GM19468 (cell line): Measurements from ENCODE around the gene PVRIG.
"Not testable (repeated sequence)": the region's sequence is repeated elsewhere in the genome, so short reads cannot be mapped to it uniquely, and the experiment has no call there.

ENCODE experiments used
- ATAC-seq: cut with Tn5 transposase; IDR thresholded peaks from one replicate; pipeline ENCODE4 v1.9.1; 2021; ENCODE audit warnings: mild to moderate bottlenecking, moderate library complexity, moderate number of reproducible peaks; ENCODE audit not compliant: unreplicated experiment; ENCODE audit errors: extremely low read depth

Gene PVRIG

DNA sequence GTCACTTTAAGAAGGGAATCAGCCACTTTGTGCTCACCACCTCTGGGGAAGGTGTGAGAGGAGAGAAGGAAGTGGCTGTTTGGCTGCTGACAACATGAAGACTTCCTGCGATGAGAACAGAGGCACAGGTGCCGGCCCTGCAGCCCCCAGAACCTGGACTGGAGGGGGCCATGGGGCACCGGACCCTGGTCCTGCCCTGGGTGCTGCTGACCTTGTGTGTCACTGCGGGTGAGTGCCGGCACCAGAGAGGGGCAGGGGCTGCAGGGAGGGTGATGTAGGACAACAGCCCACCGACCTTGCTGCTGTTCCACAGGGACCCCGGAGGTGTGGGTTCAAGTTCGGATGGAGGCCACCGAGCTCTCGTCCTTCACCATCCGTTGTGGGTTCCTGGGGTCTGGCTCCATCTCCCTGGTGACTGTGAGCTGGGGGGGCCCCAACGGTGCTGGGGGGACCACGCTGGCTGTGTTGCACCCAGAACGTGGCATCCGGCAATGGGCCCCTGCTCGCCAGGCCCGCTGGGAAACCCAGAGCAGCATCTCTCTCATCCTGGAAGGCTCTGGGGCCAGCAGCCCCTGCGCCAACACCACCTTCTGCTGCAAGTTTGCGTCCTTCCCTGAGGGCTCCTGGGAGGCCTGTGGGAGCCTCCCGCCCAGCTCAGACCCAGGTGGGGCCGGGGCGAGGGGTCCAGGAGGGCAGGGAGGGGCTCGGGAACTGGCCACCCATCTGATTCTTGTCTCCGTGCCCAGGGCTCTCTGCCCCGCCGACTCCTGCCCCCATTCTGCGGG lies at the start of gene PVRIG:
TSS of gene PVRIG (plus strand) at position 149 of the 785 bp plus-strand sequence. CDS start at position 171, 22 bp downstream.
- not testable (repeated sequence) for ATAC-seq

DNA sequence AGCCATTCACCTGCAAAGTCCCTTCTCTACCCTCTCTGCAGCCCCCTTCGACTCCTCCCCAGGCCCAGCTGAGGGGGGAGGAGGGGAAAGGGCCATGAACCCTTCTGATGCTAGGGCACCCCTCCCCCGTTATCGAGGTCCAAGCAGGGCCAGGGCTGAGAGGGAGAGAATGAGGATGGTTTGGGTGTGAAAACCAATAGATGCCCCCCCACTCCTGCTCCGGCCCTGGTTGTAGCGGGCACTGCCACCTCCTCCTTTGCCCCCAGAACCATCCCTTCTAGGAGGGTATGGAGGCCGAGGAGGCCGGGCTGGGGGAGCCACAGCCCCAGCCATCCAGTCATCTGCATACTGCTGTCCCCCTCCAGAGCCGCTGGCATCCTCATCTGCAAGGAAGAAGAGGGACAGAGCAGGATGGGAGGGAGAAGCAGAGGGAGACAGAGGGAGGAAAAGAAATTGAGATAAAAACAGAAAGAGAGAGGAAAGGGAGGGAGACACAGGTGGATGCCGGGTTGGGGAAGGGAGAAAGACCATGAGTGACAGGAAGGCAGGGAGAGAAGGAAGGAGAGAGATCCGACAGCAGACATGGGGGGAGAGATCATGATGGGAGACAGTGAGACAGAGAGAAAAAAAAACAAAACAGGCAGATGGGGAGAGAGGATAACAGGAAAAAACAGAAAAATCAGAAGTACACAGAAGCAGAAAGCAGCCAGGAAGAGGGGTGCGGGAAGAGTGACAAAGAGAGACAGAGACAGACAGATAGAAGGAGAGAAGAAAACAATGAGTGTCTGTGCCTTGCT lies 49.5 kb upstream of the PVRIG start:
- no peak for ATAC-seq

DNA sequence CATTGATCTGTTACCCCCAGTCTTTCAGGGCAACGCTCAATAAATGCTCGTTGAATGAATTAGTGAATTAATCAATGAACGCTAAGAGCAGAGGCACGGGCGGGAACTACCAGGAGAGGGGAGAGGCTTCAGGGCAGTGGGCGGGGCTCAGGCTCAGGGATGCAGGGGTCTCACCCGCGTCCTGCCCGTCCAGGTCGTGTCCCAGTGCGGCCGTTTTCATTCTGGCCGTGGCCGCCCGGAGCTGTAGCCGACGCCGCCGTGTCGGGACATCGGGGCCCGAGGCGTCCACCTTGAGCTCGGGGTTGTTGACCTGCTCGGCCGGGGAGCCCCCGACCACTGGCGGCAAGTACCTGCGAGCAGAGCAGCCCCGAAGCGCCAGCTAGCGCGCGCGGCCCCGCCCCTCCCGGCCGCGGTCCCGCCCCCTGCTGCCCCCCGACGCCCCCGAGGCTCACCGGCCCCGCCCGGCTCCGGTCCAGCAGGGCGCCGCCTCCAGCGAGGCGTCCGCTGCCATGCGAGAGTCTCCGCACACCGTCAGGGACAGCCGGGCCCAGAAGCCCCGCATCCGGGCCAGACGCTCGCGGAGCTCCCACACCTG lies 48.6 kb upstream of the PVRIG start:
- ATAC-seq, result no peak

DNA sequence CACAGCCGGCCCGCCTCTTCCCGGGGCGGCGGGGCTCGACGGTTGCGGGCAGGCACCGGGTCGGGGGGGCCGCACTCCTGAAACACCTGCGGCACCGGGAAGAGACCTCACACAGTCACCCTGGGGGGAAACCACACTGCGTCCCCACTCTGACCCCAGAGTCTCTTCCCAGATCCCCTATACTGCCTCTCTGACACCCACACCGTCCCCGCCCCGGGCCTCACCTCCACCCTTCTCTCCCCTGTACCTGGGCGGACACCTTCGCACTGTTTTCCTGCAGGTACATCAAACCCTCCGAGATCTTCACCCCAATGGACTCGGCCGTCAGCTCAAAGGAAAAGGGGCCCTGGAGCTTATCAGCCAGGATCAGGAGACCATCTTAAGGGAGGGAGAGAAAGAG lies 47.9 kb upstream of the PVRIG start:
- ATAC-seq, result no peak

DNA sequence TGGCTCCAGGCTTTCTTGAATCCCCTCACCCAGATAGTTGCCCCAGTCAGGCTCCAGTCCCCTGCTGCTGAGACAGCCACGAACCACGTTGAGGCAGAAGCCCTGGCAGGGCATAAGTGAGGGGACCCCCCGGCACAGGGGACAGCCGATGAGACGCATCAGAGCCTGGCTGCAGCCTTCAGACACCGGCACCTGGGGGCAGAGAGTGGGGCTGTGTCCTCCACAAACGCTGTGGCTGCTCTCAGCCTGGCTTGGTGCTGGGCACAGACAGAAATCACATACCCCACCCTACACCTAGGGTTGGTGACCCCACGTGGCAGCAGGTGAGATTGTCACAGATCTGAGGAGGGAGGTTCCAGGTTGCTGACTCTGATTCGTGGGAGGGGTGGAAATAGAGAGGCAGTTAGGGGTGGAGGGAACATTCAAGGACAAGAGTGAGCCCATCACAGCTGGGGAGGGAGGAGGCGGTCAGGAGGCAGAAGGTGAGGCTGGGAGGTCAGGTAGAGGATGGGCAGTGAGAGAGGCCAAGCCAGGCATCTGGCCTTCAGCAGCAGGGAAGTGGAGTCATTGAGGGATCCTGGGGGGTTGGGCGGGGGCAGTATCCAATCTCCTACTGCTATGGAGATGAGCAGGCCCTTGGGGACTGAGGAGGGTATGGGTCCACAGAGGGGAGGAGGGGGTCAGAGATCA lies 45.8 kb upstream of the PVRIG start:
- ATAC-seq, result no peak

DNA sequence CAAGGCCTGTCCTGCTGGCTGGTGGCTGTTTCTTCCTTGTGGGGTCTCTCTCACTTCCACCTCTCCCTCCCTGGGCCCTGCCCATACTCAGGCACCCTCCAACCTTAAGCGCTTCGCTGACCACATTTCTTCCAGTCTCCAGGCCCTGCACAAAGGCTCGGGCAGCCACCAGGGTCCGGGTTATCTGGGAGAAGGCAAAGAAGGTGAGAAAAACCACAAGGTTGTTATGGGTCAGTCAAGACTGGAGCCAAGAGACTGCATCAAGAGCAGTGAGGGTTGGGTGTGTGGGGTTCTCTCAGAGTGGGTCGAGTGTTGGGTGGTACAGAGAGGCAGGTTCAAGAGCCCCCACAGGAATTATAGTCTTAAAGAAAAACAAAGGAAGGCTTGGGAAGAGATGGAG lies 45.2 kb upstream of the PVRIG start:
- no peak for ATAC-seq

DNA sequence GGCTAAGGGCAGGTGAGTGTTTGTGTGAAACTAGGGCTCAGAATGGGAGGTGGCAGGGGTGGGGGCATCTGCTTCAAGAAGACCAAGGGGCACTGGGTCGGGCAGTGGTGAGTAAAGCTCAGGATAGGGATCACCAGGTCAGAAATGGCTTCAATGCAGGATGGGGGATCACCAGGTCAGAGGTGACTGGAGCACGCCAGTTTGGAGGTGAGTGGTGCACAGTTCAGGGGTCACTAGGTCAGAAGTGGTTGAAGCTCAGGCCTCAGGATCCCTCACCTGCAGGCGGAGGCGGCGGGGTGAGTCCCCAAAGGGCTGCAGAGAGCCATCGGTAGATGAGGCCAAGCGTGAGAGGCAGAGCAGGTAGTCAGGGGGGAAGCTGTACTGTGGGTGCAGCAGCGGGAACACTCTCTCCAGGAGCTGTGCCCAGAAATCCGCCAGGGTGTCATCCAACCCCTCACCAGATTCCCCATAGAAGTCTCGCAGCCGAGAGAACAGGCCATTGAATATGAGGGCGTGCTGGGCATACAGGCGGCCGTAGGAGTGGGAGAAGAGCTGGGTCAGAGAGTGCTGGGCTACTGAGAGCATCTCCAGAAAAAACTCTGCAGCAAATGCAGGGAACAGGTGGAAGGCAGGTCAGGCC lies 44.3 kb upstream of the PVRIG start:
- ATAC-seq, result no peak

DNA sequence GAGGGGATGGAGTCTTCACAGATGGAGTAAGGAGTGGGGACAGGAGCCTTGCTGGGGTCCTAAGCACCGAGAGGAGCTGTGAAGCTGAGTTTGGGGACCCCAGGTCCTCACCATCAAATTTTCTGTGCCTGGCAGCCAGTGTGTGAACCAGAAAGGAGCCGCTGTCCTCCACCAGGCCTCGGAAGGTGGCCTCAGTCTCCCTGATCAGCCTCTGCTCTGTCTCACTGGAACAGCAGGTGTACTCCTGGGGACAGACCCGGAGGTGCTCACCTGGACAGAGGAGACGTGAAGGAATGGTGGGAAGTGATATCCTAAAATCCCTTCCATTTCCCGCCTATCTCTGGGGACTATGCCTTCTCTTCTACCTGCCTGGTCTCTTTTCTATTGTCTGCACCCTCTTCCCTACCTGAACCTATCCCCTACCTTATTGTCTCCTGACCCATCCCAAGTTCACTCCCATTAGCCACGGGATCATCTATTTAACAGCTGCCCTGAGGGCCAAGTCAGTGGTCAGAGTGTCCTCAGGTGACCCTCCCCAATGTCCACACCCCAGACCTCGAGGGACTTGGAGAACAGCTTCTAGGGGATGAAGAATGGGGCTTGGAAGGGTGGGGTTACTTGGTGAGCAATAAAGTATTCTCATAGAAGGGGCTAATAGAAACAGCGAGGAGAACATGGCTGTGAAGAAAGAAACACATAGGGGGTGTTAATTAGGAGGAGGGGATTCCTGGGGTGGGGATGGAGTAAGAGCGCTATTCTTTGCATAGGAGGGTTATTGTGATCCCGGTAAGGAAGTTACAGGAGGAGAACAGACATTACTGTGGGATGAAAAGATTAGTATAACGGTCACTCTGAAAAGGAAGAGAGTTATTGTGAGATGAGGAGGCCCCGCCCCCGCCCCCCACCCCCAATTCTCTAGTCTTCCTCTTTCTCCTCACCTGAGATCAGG lies 43.4 kb upstream of the PVRIG start:
- no peak for ATAC-seq

DNA sequence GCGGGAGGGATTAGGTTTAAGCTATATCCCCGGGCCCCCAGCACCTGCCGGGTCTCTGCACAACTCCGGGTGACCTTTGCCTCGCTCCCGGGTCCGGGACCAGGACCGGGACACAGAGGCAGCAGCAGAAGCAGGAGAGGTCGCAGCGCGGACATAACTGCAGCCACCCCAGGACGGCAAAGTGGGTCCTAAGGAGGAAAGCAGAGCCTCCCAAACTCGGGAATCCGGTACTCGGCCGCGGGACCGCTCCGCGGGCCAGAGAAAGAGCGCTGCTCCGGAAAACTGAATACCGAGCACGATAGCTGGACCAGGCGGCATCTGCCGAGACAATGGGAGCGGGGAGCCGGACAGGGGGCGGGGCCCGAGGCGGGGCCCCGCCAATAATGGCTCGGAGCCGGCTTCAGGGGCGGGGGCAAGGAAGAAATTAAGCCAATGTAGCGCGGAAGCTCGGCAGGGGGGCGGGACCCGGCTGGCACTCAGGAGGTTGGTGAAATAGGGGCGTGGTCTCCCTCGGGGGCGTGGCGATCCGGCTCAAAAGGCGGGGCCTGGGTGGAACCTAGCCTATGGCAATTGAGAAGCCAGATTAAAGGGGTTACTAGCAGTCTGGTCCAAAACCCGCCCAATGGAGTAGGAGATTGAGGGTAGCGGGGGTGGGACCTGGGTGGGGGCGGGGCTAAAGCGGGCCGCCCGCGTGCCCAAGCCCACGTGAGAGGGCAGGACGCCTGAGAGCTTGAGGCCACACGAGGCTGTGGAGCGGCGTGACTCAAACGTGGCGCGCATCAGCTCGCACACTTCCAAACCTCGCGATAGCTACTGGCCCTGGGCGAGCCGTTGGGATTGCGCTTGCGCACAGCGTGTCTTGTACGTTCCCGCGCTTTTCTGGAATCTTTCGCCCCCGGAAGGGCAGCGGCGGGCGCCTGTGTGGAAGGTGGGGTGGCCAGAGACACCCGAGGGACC lies 42.4 kb upstream of the PVRIG start, which contains the start of the genes GPC2 and STAG3:
TSS of gene GPC2 (minus strand) at position 337 of the 957 bp plus-strand sequence. CDS start at position 155, 182 bp downstream.
TSS of gene STAG3 (plus strand) at position 874 of the 957 bp plus-strand sequence. CDS start 2,639 bp downstream, outside the sequence.
- peak; percentile 78 for ATAC-seq

DNA sequence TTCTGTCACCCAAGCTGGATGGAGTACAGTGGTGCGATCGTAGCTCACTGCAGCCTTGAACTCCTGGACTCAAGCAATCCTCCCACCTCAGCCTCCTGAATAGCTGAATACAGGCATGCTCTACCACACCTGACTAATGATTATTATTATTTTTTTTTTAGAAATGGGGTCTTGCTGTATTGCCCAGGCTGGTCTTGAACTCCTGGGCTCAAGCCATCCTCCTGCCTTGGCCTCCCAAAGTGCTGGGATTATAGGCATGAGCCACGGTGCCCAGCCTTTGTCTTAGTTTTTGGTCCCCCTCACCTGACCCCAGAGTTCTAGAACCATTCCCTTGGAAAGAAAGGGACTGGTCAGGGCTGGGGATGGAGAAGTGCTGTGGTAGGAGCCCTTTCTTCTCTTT lies 39.7 kb upstream of the PVRIG start:
- ATAC-seq, result not testable (repeated sequence)

DNA sequence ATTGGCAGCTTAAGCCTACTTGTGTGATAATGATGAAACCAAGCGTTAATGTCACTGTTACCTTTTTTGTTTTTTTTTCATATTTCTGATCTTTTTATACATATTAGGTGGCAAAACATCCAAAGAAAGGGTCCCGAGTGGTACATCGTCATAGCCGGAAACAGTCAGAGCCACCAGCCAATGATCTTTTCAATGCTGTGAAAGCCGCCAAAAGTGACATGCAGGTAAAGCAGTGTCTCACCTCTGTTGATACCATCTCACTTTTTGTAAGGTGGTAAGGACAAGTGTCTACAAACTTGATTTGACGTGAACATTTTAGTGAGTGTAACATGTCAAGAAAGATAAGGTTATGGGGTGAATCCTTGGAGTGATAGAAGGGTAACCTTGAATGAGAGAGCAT lies 37.1 kb upstream of the PVRIG start:
- not testable (repeated sequence) for ATAC-seq

DNA sequence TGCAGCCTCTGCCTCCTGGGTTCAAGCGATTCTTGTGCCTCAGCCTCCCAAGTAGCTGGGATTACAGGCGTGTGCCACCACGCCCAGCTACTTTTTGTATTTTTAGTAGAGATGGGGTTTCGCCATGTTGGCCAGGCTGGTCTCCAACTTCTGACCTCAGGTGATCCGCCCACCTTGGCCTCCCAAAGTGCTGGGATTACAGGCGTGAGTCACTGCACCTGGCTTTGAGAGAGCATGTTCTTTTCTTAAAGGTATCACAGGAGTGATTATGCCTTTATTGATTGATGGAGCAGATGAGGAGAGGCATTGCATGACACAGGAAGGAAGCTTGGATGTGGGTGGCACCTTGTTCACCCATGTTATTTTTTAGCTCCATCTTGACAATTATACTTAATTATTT lies 36.7 kb upstream of the PVRIG start:
- not testable (repeated sequence) for ATAC-seq

DNA sequence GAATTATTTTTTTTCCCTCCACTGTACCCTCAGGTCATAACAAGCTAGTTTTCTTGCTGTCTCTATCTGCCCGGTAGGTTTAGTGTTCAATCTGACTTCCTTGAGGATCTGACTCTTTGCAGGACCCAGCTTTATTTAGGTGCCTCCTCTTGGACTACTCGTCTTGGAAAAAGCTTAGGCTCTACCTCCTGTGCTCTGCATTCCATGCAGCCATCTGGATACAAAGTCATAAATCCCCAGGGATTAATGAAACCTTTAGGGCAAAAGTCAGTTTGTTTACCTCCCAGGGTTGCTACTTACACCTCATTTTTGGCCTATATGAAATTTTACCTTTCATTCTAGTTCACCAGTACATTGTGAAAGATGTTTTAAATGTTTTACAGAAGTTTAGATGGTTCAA lies 34.0 kb upstream of the PVRIG start:
- no peak for ATAC-seq

DNA sequence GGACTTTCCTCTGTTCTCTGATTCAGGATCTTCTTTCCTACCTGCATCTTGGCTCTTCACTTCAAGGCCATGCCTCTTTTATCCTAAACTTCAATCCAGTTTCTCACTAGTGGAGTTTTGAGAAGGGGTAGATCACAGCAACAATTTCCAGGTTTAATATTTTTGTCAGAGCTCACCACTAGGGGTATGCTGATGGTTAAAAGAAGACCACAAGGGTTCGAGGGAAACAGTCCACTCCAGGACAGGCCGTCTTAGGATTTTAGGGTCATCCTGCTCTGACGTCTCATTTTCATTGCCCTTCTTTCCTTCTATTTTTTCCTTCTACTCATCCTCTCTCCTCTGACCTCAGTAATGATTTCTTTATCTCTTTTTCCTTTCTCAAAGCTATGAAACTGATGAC lies 30.7 kb upstream of the PVRIG start:
- no peak for ATAC-seq

DNA sequence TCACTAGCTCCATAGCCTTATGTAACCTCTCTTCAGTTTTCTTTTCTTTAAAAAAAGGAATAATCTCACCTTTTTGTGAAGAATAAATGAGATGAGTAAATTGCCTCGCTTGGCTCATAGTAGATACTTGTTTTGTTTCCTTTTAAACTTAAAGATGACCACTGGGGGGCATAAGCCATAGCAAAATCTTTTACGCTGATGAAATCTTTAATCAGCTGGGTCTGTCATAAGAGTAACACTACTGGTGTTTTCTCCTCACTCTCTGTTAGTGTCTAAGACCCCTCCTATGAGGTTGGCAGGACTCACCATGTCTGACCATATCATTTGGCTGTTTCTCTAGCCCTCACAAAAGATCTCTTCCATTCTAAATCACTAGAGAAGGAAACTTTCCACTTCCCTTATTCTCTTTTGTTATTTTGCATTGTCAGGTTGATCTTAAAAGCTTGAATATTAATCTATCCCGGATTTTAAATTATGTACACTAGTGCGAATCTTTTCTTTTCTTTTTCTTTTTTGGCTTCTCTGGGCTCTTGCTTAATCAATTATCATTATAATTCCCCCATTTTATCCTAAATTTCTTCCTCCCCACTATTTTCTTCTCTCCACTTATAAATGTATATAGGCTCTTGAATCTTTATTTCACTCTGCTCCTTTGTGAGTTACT lies 29.6 kb upstream of the PVRIG start:
- ATAC-seq, result peak; percentile 29

DNA sequence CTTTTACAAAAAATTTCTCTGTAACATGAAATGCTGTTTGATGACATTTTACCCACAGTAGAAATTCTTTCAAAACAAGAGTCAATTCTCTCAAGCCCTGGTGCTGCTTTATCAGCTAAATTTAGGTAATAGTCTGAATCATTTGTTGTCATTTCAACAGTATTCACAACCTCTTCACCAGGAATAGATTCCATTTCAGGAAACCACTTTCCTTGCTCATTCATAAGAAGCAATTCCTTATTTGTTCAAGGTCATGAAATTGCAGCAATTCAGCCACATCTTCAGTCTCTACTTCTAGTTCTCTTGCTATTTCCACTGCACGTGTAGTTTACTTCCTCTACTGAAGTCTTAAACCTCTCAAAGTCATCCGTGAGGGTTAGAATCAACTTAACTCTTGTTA lies 28.0 kb upstream of the PVRIG start:
- no peak for ATAC-seq

DNA sequence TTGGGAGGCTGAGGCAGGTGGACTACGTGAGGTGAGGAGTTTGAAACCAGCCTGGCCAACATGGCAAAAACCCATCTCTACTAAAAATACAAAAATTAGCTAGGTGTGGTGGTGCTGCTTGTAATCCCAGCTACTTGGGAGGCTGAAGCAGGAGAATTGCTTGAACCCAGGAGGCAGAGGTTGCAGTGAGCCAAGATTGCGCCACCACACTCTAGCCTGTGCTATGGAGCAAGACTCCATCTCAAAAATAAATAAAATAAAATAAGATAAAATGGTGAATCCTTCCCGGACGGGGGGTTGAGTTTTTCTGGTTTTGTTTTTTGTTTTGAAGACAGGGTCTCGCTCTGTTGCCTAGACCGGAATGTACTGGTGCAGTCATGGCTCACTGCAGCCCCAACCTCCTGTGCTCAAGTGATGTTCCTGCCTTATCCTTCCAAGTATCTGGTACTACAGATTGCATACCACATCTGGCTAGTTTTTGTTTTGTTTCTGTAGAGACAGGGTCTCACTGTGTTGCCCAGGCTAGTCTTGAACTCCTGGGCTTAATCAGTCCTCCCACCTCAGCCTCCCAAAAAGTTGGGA lies 27.4 kb upstream of the PVRIG start:
- ATAC-seq, result not testable (repeated sequence)
